Mesangial cell (primary cell): Measurements from ENCODE around the gene SLC25A24. TPM values are rescaled to one million over a fixed set of nuclear protein-coding genes. Genes with fewer than 3 reads are reported as not detected.

Source experiments
- total RNA-seq: library from RNA; depleted of rRNA; stranded (reverse); fragments of >200 nt; gene quantifications from 2 replicates; pipeline ENCODE4 v1.2.3, GENCODE V29; 2015

Gene SLC25A24
- 21.2 and 40.4 TPM in 2 replicates for total RNA-seq

DNA sequence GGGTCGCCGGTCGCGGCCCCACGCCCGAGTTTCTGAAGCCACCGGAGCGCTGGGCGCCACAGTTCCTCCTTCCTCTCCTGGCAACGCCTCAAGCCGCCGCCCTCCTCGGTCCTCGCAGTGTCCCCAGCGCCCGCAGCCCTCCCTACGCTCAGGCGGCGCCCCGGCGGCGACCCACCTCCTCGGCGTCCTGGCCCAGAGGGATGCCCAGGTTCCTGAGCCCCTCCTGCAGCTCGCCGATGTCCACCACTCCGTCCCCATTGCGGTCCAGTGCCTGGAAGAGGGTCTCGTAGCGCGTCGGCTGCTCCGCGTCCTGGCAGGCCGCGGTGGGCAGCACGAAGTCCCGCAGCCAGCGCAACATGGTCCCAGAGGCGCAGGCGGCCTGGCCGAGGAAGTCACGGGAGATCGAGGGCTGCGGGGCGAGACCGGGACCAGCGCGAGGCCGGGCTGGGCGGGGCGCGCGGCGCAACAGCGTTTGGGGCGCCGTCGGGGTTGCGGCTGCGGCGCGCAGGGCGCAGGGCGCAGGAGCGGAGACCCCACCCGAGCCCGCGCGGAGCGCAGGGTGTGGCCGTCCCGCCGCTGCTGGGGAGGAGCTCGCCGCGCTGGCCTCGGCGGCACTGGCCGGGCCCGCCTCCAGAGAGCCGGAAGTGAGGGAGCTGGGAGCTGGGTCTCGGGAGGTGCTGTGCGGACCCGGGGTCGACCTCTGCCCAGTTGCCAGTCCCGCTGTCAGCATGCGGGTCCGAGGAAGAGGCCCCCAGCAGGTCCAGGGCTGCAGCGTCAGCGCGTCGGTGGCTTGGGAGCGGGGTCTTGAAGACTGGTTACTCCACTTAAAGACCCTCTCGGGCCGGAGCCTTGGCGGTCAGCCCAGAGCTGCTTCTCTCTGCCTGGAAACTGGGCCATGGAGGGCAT lies at the start of gene SLC25A24:
SLC25A24 (minus strand) TSS at position 563 of the 906 bp plus-strand sequence; CDS start at position 358, 205 bp downstream.

DNA sequence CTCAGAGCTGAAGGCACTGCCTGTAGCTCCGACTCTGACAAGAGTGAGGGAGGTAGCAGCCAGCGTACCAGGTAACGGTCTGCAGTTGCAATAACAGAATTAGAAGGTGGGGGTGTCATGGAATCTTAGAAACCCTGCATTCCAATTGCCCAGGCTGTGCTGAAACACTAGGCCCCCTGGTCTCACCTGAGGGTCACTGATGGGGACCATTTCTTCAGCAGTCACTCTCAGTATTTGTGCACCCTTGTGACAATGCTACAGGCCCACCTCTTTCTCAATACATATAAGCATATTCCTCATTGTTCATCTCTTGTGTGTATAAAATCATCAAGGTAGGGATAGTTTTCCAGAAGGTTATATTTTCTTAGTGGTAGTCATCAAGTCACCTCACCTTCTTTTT lies 43.8 kb upstream of the SLC25A24 start, which contains the start of gene NBPF4:
NBPF4 (minus strand) TSS at position 101 of the 400 bp plus-strand sequence. CDS start 315 bp downstream, outside the sequence.

Other genes starting within 250 kb of the SLC25A24 start
- 1.3 and 5.2 TPM in 2 replicates for gene VAV3, start 235.2 kb downstream of the SLC25A24 start, total RNA-seq
- gene NBPF4, start 43.7 kb upstream of the SLC25A24 start, total RNA-seq: not detected in 2 replicates
- 0.16 TPM in 1 of 2 replicates, not detected in the other for gene NBPF6, start 250.0 kb upstream of the SLC25A24 start, total RNA-seq